ENCODE measurements around the gene CYP4A11. TPM values are rescaled to one million over a fixed set of nuclear protein-coding genes. Genes with fewer than 3 reads are reported as not detected.
"Not testable (repeated sequence)": the region's sequence is repeated elsewhere in the genome, so short reads cannot be mapped to it uniquely, and the experiment has no call there.

Gene CYP4A11
- total RNA-seq: under 1 TPM in 1 of 3 donors, not detected in 2; 0.30 TPM

GRCh38 chr1:46941135-46941694 is at the start of gene CYP4A11:
TSS of gene CYP4A11 (minus strand) at chr1:46941476. CDS start at chr1:46941433, 43 bp downstream.
- H3K9me3 Mint-ChIP-seq: no peaks in the 10 kb centered on the region
- no peak for ATAC-seq
- DNase-seq: no peak
- peaks cover 11% of the 10 kb centered on the region for H3K27me3 Mint-ChIP-seq (ENCODE audit: low read depth)
- H3K4me1 Mint-ChIP-seq (ENCODE audit: low read depth): no peaks in the 10 kb centered on the region
- no peaks in the 10 kb centered on the region for H3K36me3 Mint-ChIP-seq (ENCODE audit: insufficient read depth)
- no peak within 1 kb of the TSS for H3K4me3 Mint-ChIP-seq

GRCh38 chr1:46990541-46990940 is 49.3 kb upstream of the CYP4A11 start:
- not testable (repeated sequence) for H3K27me3 Mint-ChIP-seq (ENCODE audit: low read depth); ATAC-seq; H3K4me3 Mint-ChIP-seq; H3K4me1 Mint-ChIP-seq (ENCODE audit: low read depth); DNase-seq; H3K36me3 Mint-ChIP-seq (ENCODE audit: insufficient read depth); H3K9me3 Mint-ChIP-seq

GRCh38 chr1:46983830-46984586 is 42.7 kb upstream of the CYP4A11 start:
- Mint-ChIP-seq H3K36me3 (ENCODE audit: insufficient read depth) (no peaks in the 10 kb centered on the region), H3K9me3 (peaks cover 5% of the 10 kb centered on the region), H3K4me1 (ENCODE audit: low read depth) (no peaks in the 10 kb centered on the region), H3K4me3 (no peak overlapping the region), H3K27me3 (ENCODE audit: low read depth) (peaks cover 37% of the 10 kb centered on the region)
- DNase-seq (no peak), ATAC-seq (no peak)

- Mint-ChIP-seq H3K4me3 (no peak overlapping the region), H3K9me3 (peaks cover 5% of the 10 kb centered on the region), H3K27me3 (ENCODE audit: low read depth) (peaks cover 37% of the 10 kb centered on the region), H3K36me3 (ENCODE audit: insufficient read depth) (no peaks in the 10 kb centered on the region), H3K4me1 (ENCODE audit: low read depth) (no peaks in the 10 kb centered on the region)
- ATAC-seq: no peak
- DNase-seq: no peak
Observed at GRCh38 chr1:46983166-46983829, 42.0 kb upstream of the CYP4A11 start.

GRCh38 chr1:46969014-46969619 is 27.8 kb upstream of the CYP4A11 start:
- DNase-seq: no peak
- Mint-ChIP-seq H3K36me3 (ENCODE audit: insufficient read depth) (no peaks in the 10 kb centered on the region), H3K4me3 (no peak overlapping the region), H3K27me3 (ENCODE audit: low read depth) (peaks cover 14% of the 10 kb centered on the region), H3K4me1 (ENCODE audit: low read depth) (no peaks in the 10 kb centered on the region), H3K9me3 (no peaks in the 10 kb centered on the region)
- ATAC-seq: no peak

- not testable (repeated sequence) for H3K4me3 Mint-ChIP-seq, H3K9me3 Mint-ChIP-seq
Observed at GRCh38 chr1:46962272-46962671, 21.0 kb upstream of the CYP4A11 start.

GRCh38 chr1:46961066-46961758 is 19.9 kb upstream of the CYP4A11 start:
- DNase-seq (no peak), ATAC-seq (no peak)
- Mint-ChIP-seq H3K36me3 (ENCODE audit: insufficient read depth) (no peaks in the 10 kb centered on the region), H3K4me1 (ENCODE audit: low read depth) (no peaks in the 10 kb centered on the region), H3K4me3 (no peak overlapping the region), H3K9me3 (no peaks in the 10 kb centered on the region), H3K27me3 (ENCODE audit: low read depth) (peaks cover 12% of the 10 kb centered on the region)

More at GRCh38 chr1:46962272-46962671, 21.0 kb upstream of the CYP4A11 start:
- ATAC-seq; DNase-seq; H3K4me1 Mint-ChIP-seq (ENCODE audit: low read depth); H3K36me3 Mint-ChIP-seq (ENCODE audit: insufficient read depth): not testable (repeated sequence)
- peaks cover 11% of the 10 kb centered on the region for H3K27me3 Mint-ChIP-seq (ENCODE audit: low read depth)

GRCh38 chr1:46960250-46960649 is 19.0 kb upstream of the CYP4A11 start:
- H3K4me3 Mint-ChIP-seq: no peak overlapping the region
- ATAC-seq (no peak), DNase-seq (no peak)
- no peaks in the 10 kb centered on the region for H3K36me3 Mint-ChIP-seq (ENCODE audit: insufficient read depth)
- no peaks in the 10 kb centered on the region for H3K9me3 Mint-ChIP-seq
- H3K4me1 Mint-ChIP-seq (ENCODE audit: low read depth): no peaks in the 10 kb centered on the region
- peaks cover 12% of the 10 kb centered on the region for H3K27me3 Mint-ChIP-seq (ENCODE audit: low read depth)

- not testable (repeated sequence) for H3K36me3 Mint-ChIP-seq (ENCODE audit: insufficient read depth); H3K9me3 Mint-ChIP-seq; DNase-seq; H3K4me3 Mint-ChIP-seq; ATAC-seq; H3K4me1 Mint-ChIP-seq (ENCODE audit: low read depth)
- H3K27me3 Mint-ChIP-seq (ENCODE audit: low read depth): peaks cover 17% of the 10 kb centered on the region
Observed at GRCh38 chr1:46955116-46955515, 13.8 kb upstream of the CYP4A11 start.

GRCh38 chr1:46953847-46954246 is 12.6 kb upstream of the CYP4A11 start:
- H3K4me3 Mint-ChIP-seq; H3K9me3 Mint-ChIP-seq; H3K4me1 Mint-ChIP-seq (ENCODE audit: low read depth); H3K36me3 Mint-ChIP-seq (ENCODE audit: insufficient read depth); DNase-seq; ATAC-seq: not testable (repeated sequence)
- peaks cover 17% of the 10 kb centered on the region for H3K27me3 Mint-ChIP-seq (ENCODE audit: low read depth)

GRCh38 chr1:46949417-46949666 is 8.1 kb upstream of the CYP4A11 start:
- not testable (repeated sequence) for DNase-seq; H3K36me3 Mint-ChIP-seq (ENCODE audit: insufficient read depth); H3K4me3 Mint-ChIP-seq; ATAC-seq; H3K9me3 Mint-ChIP-seq; H3K4me1 Mint-ChIP-seq (ENCODE audit: low read depth)
- peaks cover 13% of the 10 kb centered on the region for H3K27me3 Mint-ChIP-seq (ENCODE audit: low read depth)

- Mint-ChIP-seq H3K4me1 (ENCODE audit: low read depth) (no peaks in the 10 kb centered on the region), H3K4me3 (no peak overlapping the region), H3K27me3 (ENCODE audit: low read depth) (peaks cover 13% of the 10 kb centered on the region), H3K36me3 (ENCODE audit: insufficient read depth) (no peaks in the 10 kb centered on the region), H3K9me3 (no peaks in the 10 kb centered on the region)
- ATAC-seq: no peak
- DNase-seq: no peak
Observed at GRCh38 chr1:46948629-46949416, 7.5 kb upstream of the CYP4A11 start.

GRCh38 chr1:46947706-46948105 is 6.4 kb upstream of the CYP4A11 start:
- H3K4me3 Mint-ChIP-seq; H3K4me1 Mint-ChIP-seq (ENCODE audit: low read depth); H3K36me3 Mint-ChIP-seq (ENCODE audit: insufficient read depth); ATAC-seq; H3K9me3 Mint-ChIP-seq; DNase-seq: not testable (repeated sequence)
- peaks cover 17% of the 10 kb centered on the region for H3K27me3 Mint-ChIP-seq (ENCODE audit: low read depth)

GRCh38 chr1:46942086-46942485 is 810 bp upstream of the CYP4A11 start:
- H3K4me1 Mint-ChIP-seq (ENCODE audit: low read depth): no peaks in the 10 kb centered on the region
- DNase-seq: no peak
- no peaks in the 10 kb centered on the region for H3K9me3 Mint-ChIP-seq
- ATAC-seq: no peak
- no peaks in the 10 kb centered on the region for H3K36me3 Mint-ChIP-seq (ENCODE audit: insufficient read depth)
- no peak overlapping the region for H3K4me3 Mint-ChIP-seq
- peaks cover 14% of the 10 kb centered on the region for H3K27me3 Mint-ChIP-seq (ENCODE audit: low read depth)
